ENCODE measurements around the gene GLT1D1. TPM values are rescaled to one million over a fixed set of nuclear protein-coding genes. Genes with fewer than 3 reads are reported as not detected.
A peak's percentile ranks its signal among the peaks of the same experiment; 100 is the strongest.

Gene GLT1D1
- total and polyA plus RNA-seq, 2 experiments from 2014 or later: 1.4 to 4.4 TPM

GRCh38 chr12:128820723-128821432, 32.4 kb upstream of the GLT1D1 start (continued):
- TF ChIP-seq JUNB (IDR thresholded peaks at IDR 0.05; ENCODE audit: unreplicated experiment) (no peak), CTCF (conservative IDR thresholded peaks at IDR 0.05; ENCODE audit: low read depth in 2 of 2) (no peak), CREB1 (CRISPR knock-in tag; IDR thresholded peaks at IDR 0.05; ENCODE audit: low read depth) (no peak)

GRCh38 chr12:128823216-128823915, 29.9 kb upstream of the GLT1D1 start:
- Mint-ChIP-seq H3K36me3 (ENCODE audit: low read depth) (peaks cover 32% of the 10 kb centered on the region), H3K9me3 (peaks cover 70% of the 10 kb centered on the region), H3K4me3 (peak overlapping the region; percentile 81), H3K27me3 (ENCODE audit: insufficient read depth, low read depth, poor library complexity) (no peaks in the 10 kb centered on the region), H3K4me1 (peaks cover 25% of the 10 kb centered on the region), H3K27ac (no peak overlapping the region)
- H3K4me2 ChIP-seq: peak overlapping the region; percentile 75
- peaks cover 5% of the 10 kb centered on the region; the same call in 1 of the 2 replicates for H3K4me1 ChIP-seq (ENCODE audit: insufficient read depth)
- no peaks in the 10 kb centered on the region; the same call in 1 of the 2 replicates for H3K36me3 ChIP-seq (ENCODE audit: insufficient read depth)
- H3K9me2 ChIP-seq (ENCODE audit: insufficient read depth): no peaks in the 10 kb centered on the region
- no peaks in the 10 kb centered on the region for H3F3A ChIP-seq (replicated peaks; ENCODE audit: low read depth)
- no peak overlapping the region for H2AFZ ChIP-seq
- DNase-seq (ENCODE audit: low spot score) (peak; percentile 39), ATAC-seq (peak; percentile 57)
- H3K79me2 ChIP-seq (replicated peaks; ENCODE audit: insufficient read depth): peaks cover 48% of the 10 kb centered on the region
- H3K27me3 ChIP-seq (ENCODE audit: insufficient read depth): no peaks in the 10 kb centered on the region
- peaks cover 4% of the 10 kb centered on the region; the same call in 1 of the 2 replicates for H4K20me1 ChIP-seq (replicated peaks; ENCODE audit: insufficient read depth)
- H3K4me3 ChIP-seq: peak overlapping the region; percentile 72
- H3K27ac ChIP-seq (ENCODE audit: low read depth): no peak overlapping the region
- no peak for TF ChIP-seq JUNB (IDR thresholded peaks at IDR 0.05; ENCODE audit: unreplicated experiment)
- no peak for TF ChIP-seq CREB1 (CRISPR knock-in tag; IDR thresholded peaks at IDR 0.05; ENCODE audit: low read depth)
- no peak for TF ChIP-seq POLR2AphosphoS5 (IDR thresholded peaks at IDR 0.05; ENCODE audit: low read depth)
- TF ChIP-seq ZNF114 (CRISPR knock-in tag; IDR thresholded peaks at IDR 0.05): no peak
- no peak for TF ChIP-seq ETS1 (IDR thresholded peaks at IDR 0.05)
- no peak for TF ChIP-seq ZNF331 (CRISPR knock-in tag; IDR thresholded peaks at IDR 0.05; ENCODE audit: low read depth)
- TF ChIP-seq ZNF462 (CRISPR knock-in tag; IDR thresholded peaks at IDR 0.05): no peak
- TF ChIP-seq EZH2phosphoT487 (IDR thresholded peaks at IDR 0.05; ENCODE audit: unreplicated experiment): no peak
- no peak for TF ChIP-seq EZH2 (IDR thresholded peaks at IDR 0.05; ENCODE audit: low read depth, unreplicated experiment)
